Hepatocyte (in vitro differentiated cells): ENCODE results near the gene EYA4. TPM values are rescaled to one million over a fixed set of nuclear protein-coding genes. Genes with fewer than 3 reads are reported as not detected.

ENCODE experiments used
- DNase-seq: peaks from one replicate; pipeline ENCODE4 v3.0.0-alpha.2; 2016; ENCODE audit warnings: low spot score
- H2AFZ ChIP-seq: fragments of 200-600 bp; sonication (generic); 2 replicates; pipeline ENCODE4 v1.6.0; 2016; ENCODE audit warnings: antibody characterized with exemption, mild to moderate bottlenecking
- H3K27ac ChIP-seq: fragments of 200-600 bp; sonication (generic); 2 replicates; pipeline ENCODE4 v1.5.1; 2016; ENCODE audit warnings: mild to moderate bottlenecking
- H3K27me3 ChIP-seq: fragments of 200-600 bp; sonication (generic); 2 replicates; pipeline ENCODE4 v1.6.1; 2016
- H3K36me3 ChIP-seq: fragments of 200-600 bp; sonication (generic); replicated peaks from 2 replicates; pipeline ENCODE4 v1.5.1; 2016; ENCODE audit warnings: low read depth; ENCODE audit not compliant: insufficient read depth
- H3K4me1 ChIP-seq: fragments of 200-600 bp; sonication (generic); 2 replicates; pipeline ENCODE4 v1.5.1; 2016; ENCODE audit warnings: mild to moderate bottlenecking, moderate library complexity; ENCODE audit not compliant: insufficient read depth
- H3K4me2 ChIP-seq: fragments of 200-600 bp; sonication (generic); 2 replicates; pipeline ENCODE4 v1.6.0; 2016
- H3K4me3 ChIP-seq: fragments of 200-600 bp; sonication (generic); 2 replicates; pipeline ENCODE4 v1.5.1; 2016; ENCODE audit warnings: mild to moderate bottlenecking
- H3K79me2 ChIP-seq: fragments of 200-600 bp; sonication (generic); 2 replicates; pipeline ENCODE4 v1.6.0; 2017; ENCODE audit warnings: mild to moderate bottlenecking
- H3K9me2 ChIP-seq: fragments of 200-600 bp; sonication (generic); replicated peaks from 2 replicates; pipeline ENCODE4 v1.6.0; 2017; ENCODE audit warnings: mild to moderate bottlenecking; ENCODE audit not compliant: insufficient read depth
- H3K9me3 ChIP-seq: fragments of 200-600 bp; sonication (generic); 2 replicates; pipeline ENCODE4 v1.5.1; 2016; ENCODE audit warnings: low read depth, mild to moderate bottlenecking
- H4K20me1 ChIP-seq: fragments of 200-600 bp; sonication (generic); 2 replicates; pipeline ENCODE4 v1.6.0; 2016; ENCODE audit warnings: mild to moderate bottlenecking; ENCODE audit not compliant: insufficient read depth, poor library complexity, severe bottlenecking
- EZH2 ChIP-seq: fragments of 200-600 bp; sonication (generic); IDR thresholded peaks from 2 replicates; pipeline ENCODE4 v1.6.1; 2016; ENCODE audit warnings: antibody characterized with exemption, mild to moderate bottlenecking, borderline replicate concordance
- EZH2phosphoT487 ChIP-seq: fragments of 200-600 bp; sonication (generic); IDR thresholded peaks from one replicate; pipeline ENCODE4 v1.6.1; 2018; ENCODE audit warnings: antibody characterized with exemption, mild to moderate bottlenecking, low read depth, moderate library complexity; ENCODE audit not compliant: unreplicated experiment, severe bottlenecking
- WGBS: methylation state at CpG from one replicate; pipeline ENCODE4 v1.1.6; 2016; ENCODE audit warnings: low lambda C conversion rate; ENCODE audit errors: missing lambda C conversion rate; 5-methylcytosine and 5-hydroxymethylcytosine counted together
- polyA plus RNA-seq: library from polyadenylated mRNA; unstranded; fragments of >200 nt; fragmentation: Nextera tagmentation; extraction: Ambion mirVana; gene quantifications from 2 replicates; pipeline ENCODE4 v1.2.1, GENCODE V29; 2016
- total RNA-seq: library from RNA; depleted of rRNA; stranded (reverse); fragments of >200 nt; gene quantifications from 2 replicates; pipeline ENCODE4 v1.2.3, GENCODE V29; 2014
- TF ChIP-seq, protein P1 (sequence below): fragments of 200-600 bp; sonication (generic); IDR thresholded peaks from 2 replicates; pipeline ENCODE4 v1.5.1; 2016; ENCODE audit warnings: antibody characterized with exemption, mild to moderate bottlenecking; ENCODE audit not compliant: poor library complexity

EYA4 gene
- total and polyA plus RNA-seq, 2 experiments from 2014 or later, result 0.33 to 1.8 TPM

DNA sequence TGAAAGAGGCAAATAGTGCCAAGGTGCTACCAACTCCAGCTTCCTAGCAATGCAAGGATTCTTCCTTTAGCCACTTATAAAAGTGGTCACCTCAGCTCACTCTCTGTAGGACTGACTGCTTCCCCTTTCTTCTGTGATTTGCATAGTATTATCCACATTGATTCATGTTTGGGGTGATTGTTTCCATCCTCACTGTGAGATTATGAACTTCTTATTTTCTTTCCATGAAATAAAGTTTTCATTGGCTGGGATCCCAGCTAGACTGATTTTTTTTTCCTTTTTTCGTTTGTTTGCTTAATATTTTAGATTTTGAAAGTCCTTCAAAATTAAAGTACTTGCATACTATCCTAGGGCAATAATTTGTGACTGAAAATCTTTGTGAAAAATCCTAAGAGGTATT lies 50.5 kb downstream of the EYA4 start:
- no peaks in the 10 kb centered on the region for H3K27me3 ChIP-seq
- no peak overlapping the region for H3K27ac ChIP-seq
- WGBS, result 60% methylated on average over 1 of the region's 1 CpG
- no peaks in the 10 kb centered on the region for H3K79me2 ChIP-seq
- H3K9me3 ChIP-seq, result no peaks in the 10 kb centered on the region
- no peaks in the 10 kb centered on the region for H3K9me2 ChIP-seq
- TF ChIP-seq, protein P1, sequence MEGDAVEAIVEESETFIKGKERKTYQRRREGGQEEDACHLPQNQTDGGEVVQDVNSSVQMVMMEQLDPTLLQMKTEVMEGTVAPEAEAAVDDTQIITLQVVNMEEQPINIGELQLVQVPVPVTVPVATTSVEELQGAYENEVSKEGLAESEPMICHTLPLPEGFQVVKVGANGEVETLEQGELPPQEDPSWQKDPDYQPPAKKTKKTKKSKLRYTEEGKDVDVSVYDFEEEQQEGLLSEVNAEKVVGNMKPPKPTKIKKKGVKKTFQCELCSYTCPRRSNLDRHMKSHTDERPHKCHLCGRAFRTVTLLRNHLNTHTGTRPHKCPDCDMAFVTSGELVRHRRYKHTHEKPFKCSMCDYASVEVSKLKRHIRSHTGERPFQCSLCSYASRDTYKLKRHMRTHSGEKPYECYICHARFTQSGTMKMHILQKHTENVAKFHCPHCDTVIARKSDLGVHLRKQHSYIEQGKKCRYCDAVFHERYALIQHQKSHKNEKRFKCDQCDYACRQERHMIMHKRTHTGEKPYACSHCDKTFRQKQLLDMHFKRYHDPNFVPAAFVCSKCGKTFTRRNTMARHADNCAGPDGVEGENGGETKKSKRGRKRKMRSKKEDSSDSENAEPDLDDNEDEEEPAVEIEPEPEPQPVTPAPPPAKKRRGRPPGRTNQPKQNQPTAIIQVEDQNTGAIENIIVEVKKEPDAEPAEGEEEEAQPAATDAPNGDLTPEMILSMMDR, result no peak
- TF ChIP-seq EZH2phosphoT487, result no peak
- TF ChIP-seq EZH2, result no peak
- peaks cover 6% of the 10 kb centered on the region for H3K4me1 ChIP-seq
- no peak overlapping the region for H2AFZ ChIP-seq
- H3K4me3 ChIP-seq, result no peak overlapping the region
- no peaks in the 10 kb centered on the region for H4K20me1 ChIP-seq
- H3K36me3 ChIP-seq, result no peaks in the 10 kb centered on the region
- no peak for DNase-seq
- no peak overlapping the region for H3K4me2 ChIP-seq

DNA sequence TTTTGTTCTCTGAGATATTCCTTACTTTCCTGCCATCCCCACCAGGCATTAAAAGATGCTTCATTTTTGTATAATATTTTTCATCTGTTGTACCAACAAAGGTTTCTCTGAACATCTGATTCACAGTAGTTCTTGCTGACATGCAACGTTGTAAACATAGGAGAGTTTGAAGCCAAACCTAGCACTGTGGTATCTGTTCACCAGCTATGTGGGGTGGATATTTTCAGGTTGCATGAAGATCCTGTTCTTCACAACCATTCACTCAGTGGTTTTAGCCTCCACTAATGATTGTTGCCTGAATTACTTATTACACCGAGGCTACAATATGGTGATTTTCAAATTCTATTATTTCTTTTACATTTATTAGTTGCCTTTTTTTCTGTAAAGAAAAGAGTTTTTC lies 56.5 kb downstream of the EYA4 start:
- TF ChIP-seq, protein P1, result no peak
- Histone ChIP-seq H3K27me3 (no peaks in the 10 kb centered on the region), H2AFZ (no peak overlapping the region), H3K27ac (no peak overlapping the region), H3K79me2 (no peaks in the 10 kb centered on the region), H4K20me1 (no peaks in the 10 kb centered on the region), H3K4me3 (no peak overlapping the region), H3K36me3 (no peaks in the 10 kb centered on the region), H3K4me2 (no peak overlapping the region), H3K9me3 (no peaks in the 10 kb centered on the region), H3K9me2 (no peaks in the 10 kb centered on the region), H3K4me1 (no peaks in the 10 kb centered on the region)
- no peak for DNase-seq
- WGBS, result 90% methylated on average over 2 of the region's 2 CpGs

DNA sequence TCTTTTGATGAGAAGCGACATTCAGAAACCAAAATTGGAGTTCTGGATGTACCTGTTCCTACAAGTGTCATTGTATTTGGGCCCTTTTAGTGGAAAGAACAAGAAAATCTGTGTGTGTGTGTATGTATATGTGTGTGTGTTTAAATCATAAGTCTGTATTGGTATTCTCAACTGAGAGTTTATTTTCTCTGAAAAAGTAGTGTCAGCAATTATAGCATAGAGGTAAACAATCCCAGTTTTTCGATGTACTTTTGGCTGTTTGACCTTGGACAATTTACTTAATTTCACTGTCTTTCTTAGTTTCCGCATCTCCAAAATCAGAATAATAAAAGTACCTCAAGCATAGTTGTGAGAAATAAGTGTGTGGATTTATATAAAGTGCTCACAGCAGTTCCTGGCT lies 57.2 kb downstream of the EYA4 start:
- Histone ChIP-seq H3K4me2 (no peak overlapping the region), H3K4me1 (no peaks in the 10 kb centered on the region), H3K36me3 (no peaks in the 10 kb centered on the region), H2AFZ (no peak overlapping the region), H3K4me3 (no peak overlapping the region), H3K9me3 (no peaks in the 10 kb centered on the region), H4K20me1 (no peaks in the 10 kb centered on the region), H3K79me2 (no peaks in the 10 kb centered on the region), H3K27ac (no peak overlapping the region), H3K9me2 (no peaks in the 10 kb centered on the region), H3K27me3 (no peaks in the 10 kb centered on the region)
- 92% methylated on average over 3 of the region's 3 CpGs for WGBS
- DNase-seq, result no peak
- TF ChIP-seq, protein P1, result no peak

DNA sequence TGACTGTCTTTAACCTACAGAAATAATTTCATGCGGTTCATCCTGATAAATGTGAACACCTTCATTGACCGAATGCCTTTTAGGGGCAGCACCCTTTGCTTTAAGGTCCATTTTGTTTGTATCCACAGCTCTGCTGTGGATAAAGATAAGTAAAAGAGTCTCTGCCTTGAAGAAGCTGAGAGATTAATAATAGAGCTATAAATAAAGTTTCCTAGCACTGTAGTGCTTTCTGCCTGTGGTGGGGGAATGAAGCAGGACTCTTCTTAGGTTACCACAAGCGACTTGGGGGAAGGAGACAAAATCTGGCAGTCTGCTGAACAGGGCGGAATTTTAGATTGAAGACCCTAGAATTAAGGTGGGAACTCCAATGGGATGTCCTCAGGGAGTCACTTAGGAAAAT lies 57.6 kb downstream of the EYA4 start:
- H3K4me1 ChIP-seq, result no peaks in the 10 kb centered on the region
- no peaks in the 10 kb centered on the region for H4K20me1 ChIP-seq
- H3K9me2 ChIP-seq, result no peaks in the 10 kb centered on the region
- no peaks in the 10 kb centered on the region for H3K79me2 ChIP-seq
- WGBS, result 89% methylated on average over 4 of the region's 4 CpGs
- no peak overlapping the region for H2AFZ ChIP-seq
- H3K27me3 ChIP-seq, result no peaks in the 10 kb centered on the region
- no peak for DNase-seq
- no peaks in the 10 kb centered on the region for H3K9me3 ChIP-seq
- no peak for TF ChIP-seq EZH2phosphoT487
- TF ChIP-seq, protein P1, result no peak
- no peaks in the 10 kb centered on the region for H3K36me3 ChIP-seq
- H3K27ac ChIP-seq, result no peak overlapping the region
- no peak overlapping the region for H3K4me2 ChIP-seq
- no peak overlapping the region for H3K4me3 ChIP-seq
